A549 (cell line): ENCODE results near the gene QSOX1.

Source experiments
- CBX2 ChIP-seq: fragments of 200-600 bp; sonication (generic); IDR thresholded peaks from 2 replicates; pipeline ENCODE4 v1.6.1; 2016; ENCODE audit warnings: low read depth, mild to moderate bottlenecking, borderline replicate concordance
- JUN ChIP-seq, 2 experiments: fragments of >200 bp; sonication (Bioruptor Twin); formaldehyde crosslinking; IDR thresholded peaks; 2 replicates in 1 of 2; 3 replicates in 1 of 2; pipeline ENCODE4 v1.6.1; 2016 to 2017
- MAZ ChIP-seq: fragments of 150-350 bp; IDR thresholded peaks from 2 replicates; pipeline ENCODE4 v1.6.1; 2014; ENCODE audit warnings: antibody characterized with exemption, low read depth, low read length, borderline replicate concordance
- PHF8 ChIP-seq: fragments of 200-600 bp; sonication (generic); IDR thresholded peaks from 2 replicates; pipeline ENCODE4 v1.6.1; 2016; ENCODE audit warnings: low read depth, mild to moderate bottlenecking, antibody characterized with exemption, moderate library complexity, borderline replicate concordance
- POLR2A ChIP-seq: IDR thresholded peaks from 2 replicates; pipeline ENCODE4 v1.6.1; 2012; ENCODE audit warnings: mild to moderate bottlenecking, low read length
- RFX5 ChIP-seq: fragments of 450-650 bp; IDR thresholded peaks from 2 replicates; pipeline ENCODE4 v1.7.1; 2014; ENCODE audit warnings: antibody characterized with exemption, mild to moderate bottlenecking, moderate library complexity
- SREBF2 ChIP-seq: fragments of 450-650 bp; IDR thresholded peaks from 2 replicates; pipeline ENCODE4 v1.6.1; 2014; ENCODE audit warnings: mild to moderate bottlenecking, moderate library complexity
- ZNF302 ChIP-seq: fragments of 250-450 bp; sonication (Bioruptor Pico); IDR thresholded peaks from 2 replicates; pipeline ENCODE4 v1.9.0; 2021; ENCODE audit warnings: inconsistent platforms, mild to moderate bottlenecking, moderate library complexity
- TF ChIP-seq, protein P1 (sequence below): fragments of >200 bp; sonication (Bioruptor Twin); formaldehyde crosslinking; IDR thresholded peaks from 3 replicates; pipeline ENCODE4 v1.5.1; 2016

DNA sequence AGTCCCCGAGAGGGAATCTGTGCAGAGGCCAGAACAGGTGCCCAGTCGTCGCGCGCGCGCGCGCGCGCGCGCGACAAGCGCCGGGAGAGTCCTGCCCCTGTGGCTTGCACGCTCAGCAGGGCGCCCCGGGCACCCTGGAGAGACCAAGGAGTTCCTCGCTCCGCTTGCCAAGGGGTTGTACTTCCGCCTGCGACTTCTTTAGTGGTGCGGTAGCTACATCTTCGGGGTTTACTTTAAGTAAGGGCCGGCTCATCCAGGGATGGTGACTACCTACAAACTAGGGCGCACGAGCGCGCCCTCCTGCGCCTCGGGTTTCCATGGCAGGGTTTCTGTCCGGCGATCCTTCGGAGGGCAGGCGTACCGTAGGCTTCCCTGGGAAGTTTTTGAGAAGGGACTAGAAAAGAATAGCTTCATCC lies 76.8 kb downstream of the QSOX1 start:
- TF ChIP-seq JUN (IDR thresholded peaks at IDR 0.05): no peak
- TF ChIP-seq, protein P1, sequence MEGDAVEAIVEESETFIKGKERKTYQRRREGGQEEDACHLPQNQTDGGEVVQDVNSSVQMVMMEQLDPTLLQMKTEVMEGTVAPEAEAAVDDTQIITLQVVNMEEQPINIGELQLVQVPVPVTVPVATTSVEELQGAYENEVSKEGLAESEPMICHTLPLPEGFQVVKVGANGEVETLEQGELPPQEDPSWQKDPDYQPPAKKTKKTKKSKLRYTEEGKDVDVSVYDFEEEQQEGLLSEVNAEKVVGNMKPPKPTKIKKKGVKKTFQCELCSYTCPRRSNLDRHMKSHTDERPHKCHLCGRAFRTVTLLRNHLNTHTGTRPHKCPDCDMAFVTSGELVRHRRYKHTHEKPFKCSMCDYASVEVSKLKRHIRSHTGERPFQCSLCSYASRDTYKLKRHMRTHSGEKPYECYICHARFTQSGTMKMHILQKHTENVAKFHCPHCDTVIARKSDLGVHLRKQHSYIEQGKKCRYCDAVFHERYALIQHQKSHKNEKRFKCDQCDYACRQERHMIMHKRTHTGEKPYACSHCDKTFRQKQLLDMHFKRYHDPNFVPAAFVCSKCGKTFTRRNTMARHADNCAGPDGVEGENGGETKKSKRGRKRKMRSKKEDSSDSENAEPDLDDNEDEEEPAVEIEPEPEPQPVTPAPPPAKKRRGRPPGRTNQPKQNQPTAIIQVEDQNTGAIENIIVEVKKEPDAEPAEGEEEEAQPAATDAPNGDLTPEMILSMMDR: peak; percentile 46
- TF ChIP-seq POLR2A: no peak
- TF ChIP-seq ZNF302: no peak
- no peak for TF ChIP-seq SREBF2
- no peak for TF ChIP-seq CBX2
- TF ChIP-seq RFX5: no peak
- TF ChIP-seq MAZ: no peak
- TF ChIP-seq PHF8: peak; percentile 31; the same call in 1 of the 2 replicates
